ENCODE measurements around the gene RTEL1. TPM values are rescaled to one million over a fixed set of nuclear protein-coding genes. Genes with fewer than 3 reads are reported as not detected.

Gene RTEL1
- total RNA-seq, 1 experiment from 2014 or later = 58.0 TPM

DNA sequence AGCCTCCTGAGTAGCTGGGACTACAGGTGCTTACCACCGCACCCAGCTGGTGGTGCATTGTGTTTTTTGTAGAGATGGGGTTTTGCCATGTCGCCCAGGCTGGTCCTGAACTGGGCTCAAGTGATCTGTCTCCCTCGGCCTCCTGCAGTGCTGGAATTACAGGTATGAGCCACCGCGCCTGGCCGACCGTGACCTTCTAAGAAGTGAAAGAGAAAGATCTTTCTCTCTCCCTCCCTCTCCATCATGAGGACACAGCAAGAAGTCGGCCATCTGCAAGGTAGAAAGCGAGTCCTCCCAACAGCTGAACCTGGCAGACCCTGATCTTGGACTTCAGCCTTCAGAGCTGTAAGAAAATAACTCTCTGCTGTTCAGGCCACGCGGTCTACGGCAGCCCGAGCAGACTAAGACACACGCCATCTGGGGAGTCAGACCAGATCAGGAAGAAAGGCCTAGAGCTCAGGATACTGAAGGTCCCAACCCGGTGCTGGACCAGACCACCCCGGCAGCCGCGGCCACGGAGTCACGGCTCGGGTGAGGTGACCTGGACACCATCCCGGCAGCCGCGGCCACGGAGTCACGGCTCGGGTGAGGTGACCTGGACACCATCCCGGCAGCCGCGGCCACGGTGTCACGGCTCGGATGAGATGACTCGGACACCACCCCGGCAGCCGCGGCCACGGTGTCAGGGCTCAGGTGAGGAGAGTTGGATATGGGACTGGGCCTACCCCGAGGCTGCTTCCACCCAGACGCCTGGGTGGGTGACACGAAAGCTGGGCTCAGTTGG, 40.8 kb upstream of the RTEL1 start:
- no peak for TF ChIP-seq EZH2phosphoT487 (IDR thresholded peaks at IDR 0.05; ENCODE audit: borderline replicate concordance)
- ATAC-seq (no peak), DNase-seq (ENCODE audit: low read depth, low spot score) (no peak)
- ChIA-PET POLR2A (no interaction called here), RAD21 (ENCODE audit: low non-redundant PET in 1 of 2, low total read pairs in 2 of 2, uncharacterized antibody in 2 of 2, unreplicated experiment in 2 of 2) (no interaction called here), CTCF (no interaction called here)
- Histone ChIP-seq H3K36me3 (ENCODE audit: control insufficient read depth in 1 of 2, insufficient read depth in 2 of 2, low read length in 2 of 2) (peaks cover 3 to 20% of the 10 kb centered on the region in 2 experiments), H3K79me2 (ENCODE audit: insufficient read depth, low read length) (peaks cover 23% of the 10 kb centered on the region), H3K27ac (ENCODE audit: low read depth, low read length) (no peak overlapping the region), H3K4me1 (ENCODE audit: control insufficient read depth in 1 of 2, insufficient read depth in 2 of 2, low read length in 2 of 2) (no peaks in the 10 kb centered on the region), H3K4me3 (replicated peaks in 1 of 2; ENCODE audit: low read depth in 1 of 2, low read length in 2 of 2) (no peak overlapping the region), H2AFZ (ENCODE audit: low read depth, low read length, poor library complexity, severe bottlenecking) (no peak overlapping the region), H3K9ac (ENCODE audit: low read length) (no peak overlapping the region), H4K20me1 (ENCODE audit: insufficient read depth) (no peaks in the 10 kb centered on the region), H3K9me2 (ENCODE audit: insufficient read depth) (no peaks in the 10 kb centered on the region), H3K9me3 (ENCODE audit: control insufficient read depth in 1 of 2, insufficient read depth in 1 of 2, low read depth in 1 of 2, low read length in 2 of 2) (peaks cover 5 to 6% of the 10 kb centered on the region in 2 experiments; a peak in 1 of 4 replicates), H3K4me2 (ENCODE audit: low read length) (no peak overlapping the region), H3K27me3 (ENCODE audit: insufficient read depth, low read length) (no peaks in the 10 kb centered on the region)
- BruUV-seq (replicated peaks) = no TSS peak
- intact Hi-C loops (cut with micrococcal nuclease) = no loop called here

- H3K36me3 ChIP-seq (ENCODE audit: control insufficient read depth in 1 of 2, insufficient read depth in 2 of 2, low read length in 2 of 2) = peaks cover 3 to 20% of the 10 kb centered on the region in 2 experiments
- no peak for ATAC-seq
Observed at GRCh38 chr20:63617876-63618265, 40.2 kb upstream of the RTEL1 start.

More at GRCh38 chr20:63617876-63618265, 40.2 kb upstream of the RTEL1 start:
- Histone ChIP-seq H3K27me3 (ENCODE audit: insufficient read depth, low read length) (no peaks in the 10 kb centered on the region), H3K9me2 (ENCODE audit: insufficient read depth) (no peaks in the 10 kb centered on the region), H3K9ac (ENCODE audit: low read length) (no peak overlapping the region), H3K4me2 (ENCODE audit: low read length) (no peak overlapping the region), H3K9me3 (ENCODE audit: control insufficient read depth in 1 of 2, insufficient read depth in 1 of 2, low read depth in 1 of 2, low read length in 2 of 2) (peaks cover 5 to 6% of the 10 kb centered on the region in 2 experiments; a peak in 1 of 4 replicates), H3K4me3 (replicated peaks in 1 of 2; ENCODE audit: low read depth in 1 of 2, low read length in 2 of 2) (no peak overlapping the region), H4K20me1 (ENCODE audit: insufficient read depth) (no peaks in the 10 kb centered on the region), H3K27ac (ENCODE audit: low read depth, low read length) (no peak overlapping the region), H3K4me1 (ENCODE audit: control insufficient read depth in 1 of 2, insufficient read depth in 2 of 2, low read length in 2 of 2) (no peaks in the 10 kb centered on the region), H3K79me2 (ENCODE audit: insufficient read depth, low read length) (peaks cover 29% of the 10 kb centered on the region), H2AFZ (ENCODE audit: low read depth, low read length, poor library complexity, severe bottlenecking) (no peak overlapping the region)
- ChIA-PET POLR2A (no interaction called here), RAD21 (ENCODE audit: low non-redundant PET in 1 of 2, low total read pairs in 2 of 2, uncharacterized antibody in 2 of 2, unreplicated experiment in 2 of 2) (no interaction called here), CTCF (no interaction called here)
- intact Hi-C loops (cut with micrococcal nuclease) = no loop called here
- TF ChIP-seq JUND (IDR thresholded peaks at IDR 0.05) = no peak
- TF ChIP-seq EZH2 (IDR thresholded peaks at IDR 0.05) = no peak
- TF ChIP-seq YY1 (IDR thresholded peaks at IDR 0.05; ENCODE audit: extremely low read depth, insufficient replicate concordance, low read depth, low read length) = no peak
- TF ChIP-seq, protein P1, sequence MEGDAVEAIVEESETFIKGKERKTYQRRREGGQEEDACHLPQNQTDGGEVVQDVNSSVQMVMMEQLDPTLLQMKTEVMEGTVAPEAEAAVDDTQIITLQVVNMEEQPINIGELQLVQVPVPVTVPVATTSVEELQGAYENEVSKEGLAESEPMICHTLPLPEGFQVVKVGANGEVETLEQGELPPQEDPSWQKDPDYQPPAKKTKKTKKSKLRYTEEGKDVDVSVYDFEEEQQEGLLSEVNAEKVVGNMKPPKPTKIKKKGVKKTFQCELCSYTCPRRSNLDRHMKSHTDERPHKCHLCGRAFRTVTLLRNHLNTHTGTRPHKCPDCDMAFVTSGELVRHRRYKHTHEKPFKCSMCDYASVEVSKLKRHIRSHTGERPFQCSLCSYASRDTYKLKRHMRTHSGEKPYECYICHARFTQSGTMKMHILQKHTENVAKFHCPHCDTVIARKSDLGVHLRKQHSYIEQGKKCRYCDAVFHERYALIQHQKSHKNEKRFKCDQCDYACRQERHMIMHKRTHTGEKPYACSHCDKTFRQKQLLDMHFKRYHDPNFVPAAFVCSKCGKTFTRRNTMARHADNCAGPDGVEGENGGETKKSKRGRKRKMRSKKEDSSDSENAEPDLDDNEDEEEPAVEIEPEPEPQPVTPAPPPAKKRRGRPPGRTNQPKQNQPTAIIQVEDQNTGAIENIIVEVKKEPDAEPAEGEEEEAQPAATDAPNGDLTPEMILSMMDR (IDR thresholded peaks at IDR 0.05 in 2 of 3, conservative IDR thresholded peaks at IDR 0.05 in 1 of 3; ENCODE audit: borderline replicate concordance in 1 of 3, insufficient read depth in 1 of 3, low read depth in 2 of 3, low read length in 2 of 3) = no peak
- no peak for TF ChIP-seq EZH2phosphoT487 (IDR thresholded peaks at IDR 0.05; ENCODE audit: borderline replicate concordance)
- TF ChIP-seq RAD21 (IDR thresholded peaks at IDR 0.05; ENCODE audit: low read depth) = no peak
- no peak for TF ChIP-seq ZNF274 (IDR thresholded peaks at IDR 0.05; ENCODE audit: low read depth, low read length)
- no peak for TF ChIP-seq CBX3 (IDR thresholded peaks at IDR 0.05; ENCODE audit: low read depth)
- no peak for TF ChIP-seq ELF1 (IDR thresholded peaks at IDR 0.05; ENCODE audit: borderline replicate concordance, low read depth)
- no peak for TF ChIP-seq SP1 (IDR thresholded peaks at IDR 0.05; ENCODE audit: low read depth)
- TF ChIP-seq ZFX (IDR thresholded peaks at IDR 0.05) = no peak
- TF ChIP-seq SRF (IDR thresholded peaks at IDR 0.05; ENCODE audit: low read depth) = no peak
- TF ChIP-seq, protein P2, sequence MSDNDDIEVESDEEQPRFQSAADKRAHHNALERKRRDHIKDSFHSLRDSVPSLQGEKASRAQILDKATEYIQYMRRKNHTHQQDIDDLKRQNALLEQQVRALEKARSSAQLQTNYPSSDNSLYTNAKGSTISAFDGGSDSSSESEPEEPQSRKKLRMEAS (IDR thresholded peaks at IDR 0.05) = no peak
- TF ChIP-seq EGR1 (IDR thresholded peaks at IDR 0.05; ENCODE audit: low read depth) = no peak
- DNase-seq (ENCODE audit: low read depth, low spot score) = no peak
- no TSS peak for BruUV-seq (replicated peaks)

Data from HCT116 (cell line).